Measurements from ENCODE around the gene XPNPEP1.
"Not testable (repeated sequence)": the region's sequence is repeated elsewhere in the genome, so short reads cannot be mapped to it uniquely, and the experiment has no call there.

XPNPEP1 gene

DNA sequence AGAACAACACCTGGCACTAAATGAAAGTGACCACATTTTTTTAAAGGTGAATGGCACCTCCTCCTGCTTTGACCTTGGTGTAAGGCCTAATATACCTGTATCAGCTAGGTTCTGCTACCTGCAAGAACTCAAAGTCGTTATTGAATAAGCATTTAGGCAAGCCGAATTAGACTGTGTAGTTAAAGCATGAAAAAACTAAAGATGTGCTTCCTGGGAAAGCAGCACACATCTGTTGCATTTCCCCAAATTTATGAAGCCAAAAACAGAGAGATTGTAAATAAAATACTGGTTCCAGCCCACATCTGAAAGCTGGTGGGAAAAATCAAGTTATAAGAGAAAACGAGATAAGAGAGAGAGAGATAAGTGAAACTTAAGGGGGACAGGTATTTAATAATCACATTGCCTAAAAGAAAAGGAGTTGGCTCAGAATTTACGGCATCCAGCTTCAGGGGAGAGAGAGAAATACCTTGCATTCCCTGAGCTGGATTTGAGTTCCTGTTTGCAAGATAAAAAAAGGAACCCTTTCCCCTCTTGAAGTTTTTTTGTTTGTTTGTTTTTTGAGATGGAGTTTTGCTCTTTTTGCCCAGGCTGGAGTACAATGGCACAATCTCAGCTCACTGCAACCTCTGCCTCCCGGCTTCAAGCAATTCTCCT is 1.8 kb upstream of the XPNPEP1 start:
- no peak for DNase-seq

DNA sequence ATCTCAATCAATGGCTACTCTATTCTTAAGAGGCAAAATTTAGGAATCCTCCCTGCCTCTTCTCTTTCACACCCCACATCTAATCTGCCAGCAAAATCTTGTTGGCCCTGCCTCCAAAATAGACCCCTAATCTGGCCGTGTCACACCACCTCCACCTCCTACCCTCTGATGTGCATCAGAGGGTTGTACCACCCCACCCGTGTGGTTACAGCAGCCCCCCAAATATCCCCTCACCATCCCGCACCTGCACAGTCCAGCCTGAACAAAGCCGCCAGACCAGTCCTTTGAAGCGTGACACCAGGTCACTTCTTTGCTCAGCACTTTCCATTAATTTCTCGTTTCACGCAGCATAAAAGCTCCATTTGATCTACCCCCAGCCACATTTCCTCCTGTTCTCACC is 776 bp upstream of the XPNPEP1 start:
- no peak for DNase-seq

- no peak for DNase-seq
These were observed 844 bp downstream of the XPNPEP1 start for GRCh38 chr10:109922358-109922975.

- no peak for DNase-seq
These were observed 3.3 kb downstream of the XPNPEP1 start for GRCh38 chr10:109920016-109920415.

DNA sequence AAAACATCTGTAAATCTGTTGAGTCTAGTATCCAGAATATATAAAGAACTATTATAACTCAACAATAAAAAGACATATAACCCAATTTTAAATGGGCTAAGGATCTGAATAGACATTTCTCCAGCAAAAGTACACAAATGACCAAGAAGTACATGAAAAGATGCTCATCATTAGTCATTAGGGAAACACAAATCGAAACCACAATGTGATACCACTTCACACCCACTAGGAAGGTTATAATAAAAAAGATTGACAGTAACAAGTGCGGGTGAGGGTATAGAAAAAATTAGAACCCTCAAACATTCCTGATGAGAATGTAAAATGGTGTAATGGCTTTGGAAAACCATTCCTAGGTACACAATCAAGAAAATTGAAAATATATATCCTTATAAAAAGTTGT is 4.1 kb downstream of the XPNPEP1 start:
- no peak for DNase-seq

DNA sequence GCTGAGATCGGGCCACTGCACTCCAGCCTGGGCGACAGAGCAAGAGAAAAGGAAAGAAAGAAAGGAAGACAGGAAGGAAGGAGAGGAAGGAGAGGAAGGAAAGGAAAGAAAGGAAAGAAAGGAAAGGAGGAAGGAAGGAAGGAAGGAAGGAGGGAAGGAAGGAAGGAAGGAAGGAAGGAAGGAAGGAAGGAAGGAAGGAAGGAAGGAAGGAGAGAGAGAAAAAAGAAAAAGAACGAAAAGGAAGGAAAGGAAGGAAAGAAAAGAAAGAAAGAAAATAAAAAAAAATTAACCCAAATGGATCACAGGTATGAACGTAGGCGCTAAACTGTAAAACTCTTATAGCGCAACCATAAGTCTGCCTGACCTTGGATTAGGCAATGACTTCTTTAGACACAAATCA is 4.6 kb downstream of the XPNPEP1 start:
- not testable (repeated sequence) for DNase-seq

- DNase-seq = no peak
These were observed 7.7 kb downstream of the XPNPEP1 start for GRCh38 chr10:109915566-109915965.

DNA sequence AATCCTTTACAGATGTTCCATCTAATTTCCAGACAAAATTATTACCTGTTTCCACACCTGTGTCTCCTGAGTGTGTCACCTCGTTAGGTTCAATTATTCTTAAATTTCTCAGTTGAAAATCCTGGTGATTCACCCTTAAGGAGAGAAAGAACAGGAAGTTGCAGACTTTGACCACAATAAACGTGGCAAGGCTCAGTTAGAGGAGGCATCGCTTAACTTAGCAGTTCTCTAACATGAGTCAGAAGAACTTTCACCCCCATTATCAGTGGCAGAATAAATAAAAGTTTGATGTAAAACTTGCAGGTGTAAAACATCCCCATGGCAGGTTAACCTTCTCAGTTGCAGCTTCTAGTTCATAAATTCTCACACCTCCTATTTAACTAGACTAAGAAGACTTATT is 8.3 kb downstream of the XPNPEP1 start:
- DNase-seq = no peak

DNA sequence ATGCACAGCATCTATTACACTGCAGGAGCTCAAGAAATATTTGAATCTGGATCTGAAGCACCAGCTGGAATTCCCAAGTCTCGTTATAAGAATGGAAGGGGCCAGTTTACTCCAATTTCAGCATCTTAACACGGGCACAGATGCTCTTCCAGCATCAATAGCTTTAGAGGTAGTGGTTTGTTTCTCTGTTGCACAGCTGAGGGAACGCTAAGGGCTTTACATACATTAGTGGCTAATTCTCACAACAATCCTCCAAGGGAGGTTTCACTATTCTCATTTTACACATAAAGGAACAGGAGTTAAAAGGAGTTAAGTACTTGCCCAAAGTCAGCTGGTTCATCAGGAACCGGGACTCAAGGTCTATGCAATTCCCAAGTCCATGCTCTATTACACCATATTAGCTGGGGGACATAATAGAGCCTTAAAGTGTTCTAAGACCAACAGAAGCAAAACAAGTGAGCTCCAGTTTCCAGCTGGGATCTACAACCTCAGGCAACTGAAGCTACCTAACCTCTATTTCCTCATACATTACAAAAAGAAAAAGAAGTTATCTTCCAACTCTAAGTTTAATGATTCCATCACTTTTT is 9.9 kb downstream of the XPNPEP1 start:
- no peak for DNase-seq

- DNase-seq = no peak
These were observed 10.7 kb downstream of the XPNPEP1 start for GRCh38 chr10:109912335-109913281.

DNA sequence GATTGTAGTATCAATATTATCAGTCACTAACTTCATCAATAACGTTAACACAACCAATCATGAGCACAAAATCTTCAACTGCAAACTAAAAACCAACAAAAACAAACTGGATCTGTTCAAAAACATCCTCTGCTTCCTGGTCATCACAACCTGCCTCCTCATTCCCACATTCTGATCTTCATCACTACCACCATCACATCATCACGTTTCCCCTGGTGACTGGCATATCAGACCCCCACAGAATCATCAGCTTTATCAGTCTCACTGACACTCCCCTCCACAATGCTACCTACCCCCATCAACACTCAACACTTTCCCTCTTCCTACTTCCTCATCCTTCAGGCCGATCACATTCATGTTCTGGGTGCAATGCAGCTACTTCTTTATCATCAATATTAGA is 11.4 kb downstream of the XPNPEP1 start:
- no peak for DNase-seq

GRCh38 chr10:109906316-109906715 is 17.0 kb downstream of the XPNPEP1 start:
- DNase-seq = no peak

DNA sequence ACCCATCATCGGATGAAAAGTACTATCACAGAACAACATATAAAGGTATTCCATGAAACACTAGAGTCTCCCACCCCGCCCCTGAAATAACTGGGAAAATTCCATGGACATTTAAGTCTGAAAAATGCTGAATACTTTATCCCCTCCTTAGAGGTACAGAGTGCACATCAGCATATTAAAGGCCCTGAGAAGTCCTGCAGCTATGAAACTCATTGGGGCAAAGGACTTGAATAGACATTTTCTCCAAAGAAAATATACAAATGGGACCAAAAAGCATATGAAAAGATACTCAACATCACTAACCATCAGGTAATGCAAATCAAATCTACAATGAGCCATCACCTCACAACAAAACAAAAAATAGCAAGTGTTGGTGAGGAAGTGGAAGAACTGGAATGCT is 18.9 kb downstream of the XPNPEP1 start:
- DNase-seq = no peak

- DNase-seq = no peak
These were observed 20.0 kb downstream of the XPNPEP1 start for GRCh38 chr10:109902992-109903947.

DNA sequence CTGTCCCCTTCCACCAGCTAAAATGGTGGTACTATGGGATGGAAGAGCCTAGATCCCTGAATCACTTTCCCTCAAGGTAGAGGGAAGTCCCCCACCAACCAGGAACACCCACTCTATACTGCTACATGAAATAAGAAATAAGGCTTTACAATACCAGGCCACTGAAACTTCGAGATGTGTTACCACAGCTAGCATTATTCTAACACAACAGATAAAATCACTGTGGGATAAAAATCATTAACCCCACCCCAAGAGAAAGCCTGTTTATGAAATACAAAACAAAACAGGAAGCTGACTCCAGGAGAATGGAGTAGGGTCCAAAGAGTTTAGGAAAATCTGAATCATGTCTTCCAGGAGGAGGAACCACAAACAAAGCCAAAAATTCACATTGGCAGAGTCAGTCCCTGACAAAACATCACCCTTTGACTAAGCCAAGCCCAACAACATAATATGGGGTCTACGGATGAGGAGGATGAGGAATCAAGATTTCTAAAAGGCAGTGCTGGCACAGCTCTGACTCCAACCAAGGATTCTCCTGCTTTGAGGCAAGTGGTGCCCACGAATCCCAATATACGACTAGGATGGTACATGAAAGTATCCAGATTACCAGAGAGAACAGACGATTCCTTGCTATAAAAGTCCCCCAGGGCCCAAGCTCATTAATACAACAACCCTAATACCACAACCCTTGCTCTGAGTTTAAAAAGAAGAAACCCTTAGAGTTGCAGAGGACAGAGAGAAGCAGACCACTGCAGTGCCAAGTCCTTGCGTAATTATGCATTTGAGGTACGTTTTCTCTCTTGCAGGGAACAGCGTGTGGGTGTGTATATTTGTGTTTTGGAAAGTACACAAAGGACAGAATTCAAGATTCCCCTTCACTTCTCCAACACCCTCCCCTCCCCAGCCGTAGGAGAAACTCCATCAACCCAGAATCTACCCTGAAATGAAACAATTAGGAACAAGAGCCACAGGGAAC is 23.7 kb downstream of the XPNPEP1 start:
- DNase-seq = no peak

DNA sequence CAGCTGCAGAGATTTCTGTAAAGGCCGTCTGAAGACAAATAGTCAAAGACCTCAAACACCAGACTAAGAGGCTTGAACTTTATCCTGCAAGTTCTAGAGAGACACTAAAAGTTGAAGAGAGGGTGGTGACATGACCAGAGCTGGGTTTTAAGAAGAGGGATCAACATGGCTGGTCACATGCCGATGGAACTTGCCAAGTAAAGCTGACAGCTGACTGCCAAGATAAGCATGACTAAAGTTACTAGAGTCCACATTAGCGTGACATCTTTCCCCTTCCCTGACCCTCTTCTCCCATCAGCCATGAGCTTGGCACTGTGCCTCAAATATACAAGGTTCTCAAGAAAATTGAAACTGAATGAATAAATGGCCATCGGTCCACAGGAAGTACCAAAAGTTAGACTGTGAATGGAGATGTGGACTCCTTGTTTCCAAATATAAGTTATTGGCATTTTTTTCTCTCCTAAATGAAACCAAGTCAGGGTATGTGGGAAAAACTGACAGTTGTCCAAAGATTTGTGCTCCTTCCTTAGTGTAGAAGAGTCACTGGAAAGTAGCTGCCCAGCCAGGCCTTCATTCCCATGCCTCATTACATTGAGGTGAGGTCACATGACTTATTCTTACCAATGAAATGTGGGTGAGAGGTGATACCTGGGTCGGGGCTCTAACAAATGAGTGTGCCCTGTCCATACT is 24.5 kb downstream of the XPNPEP1 start:
- no peak for DNase-seq

GRCh38 chr10:109898007-109898406 is 25.3 kb downstream of the XPNPEP1 start:
- DNase-seq = no peak

DNA sequence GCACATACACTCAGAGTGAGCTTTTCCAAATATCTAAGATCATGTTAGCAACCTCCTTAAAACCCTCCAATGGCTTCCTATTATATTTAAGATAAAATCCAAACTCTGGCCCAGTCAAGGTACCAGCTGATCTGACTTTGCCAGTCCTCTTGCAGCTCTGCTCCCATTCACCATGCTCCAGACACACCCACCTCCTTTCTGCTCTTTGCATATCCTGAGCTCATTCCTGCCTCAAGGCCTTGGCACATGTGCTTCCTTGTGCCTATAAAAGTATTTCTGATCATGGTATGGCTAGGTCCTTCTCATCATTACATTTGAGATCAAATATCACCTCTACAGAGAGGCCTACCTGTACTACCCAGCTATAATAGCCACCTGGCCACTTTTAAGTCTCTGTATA is 27.5 kb downstream of the XPNPEP1 start:
- DNase-seq = peak in 1 of 51 donors; percentile 54

All from hypothalamus (tissue), 51 donors.